Spleen (tissue), 11 donors: ENCODE measurements around the gene PLK1. TPM values are rescaled to one million over a fixed set of nuclear protein-coding genes. Genes with fewer than 3 reads are reported as not detected.

Experiments
- DNase-seq: peaks from one replicate; pipeline ENCODE4 v3.0.0-alpha.2; 2020
- H3K27ac ChIP-seq, 8 donors: fragments of 200-600 bp; sonication (generic) in 7 of 8; 1 replicate in 4 of 8; 2 replicates in 4 of 8; pipeline versions ENCODE4 v1.5.0 to v1.8.0; 2016 to 2021; ENCODE audit warnings: inconsistent platforms in 4 of 8, mild to moderate bottlenecking in 4 of 8, moderate library complexity in 1 of 8
- H3K27me3 ChIP-seq, 7 donors: fragments of 200-600 bp; sonication (generic) in 6 of 7; replicated peaks in 1 of 7; 1 replicate in 4 of 7; 2 replicates in 3 of 7; pipeline versions ENCODE4 v1.5.0 to v1.8.0; 2016 to 2021; ENCODE audit warnings: inconsistent platforms in 3 of 7, mild to moderate bottlenecking in 1 of 7
- H3K36me3 ChIP-seq, 6 donors: fragments of 200-600 bp; sonication (generic) in 5 of 6; 1 replicate in 4 of 6; 2 replicates in 2 of 6; pipeline versions ENCODE4 v1.5.0 to v1.8.0; 2016 to 2021; ENCODE audit warnings: inconsistent platforms in 2 of 6
- H3K4me1 ChIP-seq, 6 donors: fragments of 200-600 bp; sonication (generic) in 5 of 6; 1 replicate in 3 of 6; 2 replicates in 3 of 6; pipeline versions ENCODE4 v1.5.0 to v1.8.0; 2016 to 2021; ENCODE audit warnings: inconsistent platforms in 3 of 6
- H3K4me3 ChIP-seq, 8 donors: fragments of 200-600 bp; sonication (generic) in 7 of 8; 1 replicate in 4 of 8; 2 replicates in 4 of 8; pipeline versions ENCODE4 v1.5.0 to v1.8.0; 2016 to 2021; ENCODE audit warnings: inconsistent platforms in 4 of 8, mild to moderate bottlenecking in 4 of 8, moderate library complexity in 2 of 8
- H3K9me3 ChIP-seq, 8 donors: fragments of 200-600 bp; sonication (generic) in 7 of 8; 1 replicate in 4 of 8; 2 replicates in 4 of 8; pipeline versions ENCODE4 v1.5.0 to v1.8.0; 2016 to 2021; ENCODE audit warnings: inconsistent platforms in 4 of 8
- CTCF ChIP-seq, 11 experiments: fragments of 200-600 bp in 7 of 11; fragments of 450-650 bp in 4 of 11; sonication (generic) in 4 of 11; IDR thresholded peaks in 8 of 11; conservative IDR thresholded peaks in 3 of 11; 1 replicate in 7 of 11; 2 replicates in 4 of 11; pipeline versions ENCODE4 v1.4.0 to v1.8.0; 2016 to 2021; ENCODE audit warnings: antibody characterized with exemption in 11 of 11, inconsistent platforms in 4 of 11, mild to moderate bottlenecking in 1 of 11
- POLR2A ChIP-seq, 3 donors: fragments of 450-650 bp; IDR thresholded peaks; one replicate each; pipeline ENCODE4 v1.5.1; 2017; ENCODE audit warnings: antibody characterized with exemption in 3 of 3, mild to moderate bottlenecking in 1 of 3
- POLR2AphosphoS5 ChIP-seq, 3 donors: sonication (generic); formaldehyde crosslinking; IDR thresholded peaks; one replicate each; pipeline ENCODE4 v1.5.1; 2017; ENCODE audit warnings: antibody characterized with exemption in 3 of 3
- WGBS, 5 donors: extraction: QIAGEN DNeasy Blood & Tissue Kit in 3 of 5; methylation state at CpG; one replicate each; pipeline versions ENCODE4 v1.1.5 to v1.1.7; 2013 to 2018; 5-methylcytosine and 5-hydroxymethylcytosine counted together
- intact Hi-C: fragments of 100-400 bp; cut with DNase I; formaldehyde crosslinking; loops from one replicate; pipeline ENCODE4 v1.15.0; 2023; ENCODE audit warnings: low total_unique reads
- polyA plus RNA-seq, 3 donors: library from polyadenylated mRNA; stranded (reverse); fragments of 200-250 nt; gene quantifications; one replicate each; pipeline ENCODE4 v1.2.1, GENCODE V29; 2013
- total RNA-seq, 7 donors: library from RNA; depleted of rRNA in 3 of 7; stranded (reverse); fragments of >200 nt in 3 of 7; fragmentation: NEBNext Ultra II Directional in 4 of 7; extraction: Animal tissue kit (Norgen Biotek cat#: 25700) in 4 of 7; gene quantifications; one replicate each; pipeline versions ENCODE4 v1.1.0 to v1.2.1, GENCODE V29; 2016 to 2021
- donor health status: healthy with polysubstance abuse.
- donor health status: DM: no; HTN: no; CAD: no; lungs with moderate emphysema.
- donor health status: DM: no; HTN: no; CAD: no.
- donor health status: Bipolar disorder and iron deficiency.
- donor health status: healthy.
- donor health status: DM: no; HTN: no; CAD: no.
- donor health status: DM: yes; HTN: yes; CAD: no.

PLK1 gene
- total and polyA plus RNA-seq, 10 donors, result 2.0 to 19.4 (median 7.2) TPM

GRCh38 chr16:23670137-23670776, 8.4 kb upstream of the PLK1 start:
- WGBS, 5 donors, result 83 to 96% (median 90%) methylated on average over 4 of the region's 4 CpGs
- Histone ChIP-seq H3K4me3 (no peak overlapping the region), H3K4me1 (peaks cover 0 to 7% (median 2%) of the 10 kb centered on the region in 6 donors), H3K27me3 (no peaks in the 10 kb centered on the region), H3K27ac (no peak overlapping the region), H3K9me3 (no peaks in the 10 kb centered on the region), H3K36me3 (peaks cover 5 to 100% (median 53%) of the 10 kb centered on the region in 6 donors)
- TF ChIP-seq POLR2AphosphoS5 (IDR thresholded peaks at IDR 0.05) (no peak), CTCF (IDR thresholded peaks at IDR 0.05 in 8 of 11, conservative IDR thresholded peaks at IDR 0.05 in 3 of 11) (no peak), POLR2A (IDR thresholded peaks at IDR 0.05) (no peak)
- intact Hi-C loops, result no loop called here
- DNase-seq, result no peak

GRCh38 chr16:23673971-23674614, 4.6 kb upstream of the PLK1 start:
- Histone ChIP-seq H3K4me3 (no peak overlapping the region), H3K9me3 (no peaks in the 10 kb centered on the region), H3K36me3 (peaks cover 0 to 77% (median 17%) of the 10 kb centered on the region in 6 donors), H3K27ac (no peak overlapping the region), H3K27me3 (peaks cover 0 to 6% (median 0%) of the 10 kb centered on the region in 7 donors), H3K4me1 (peaks cover 0 to 24% (median 13%) of the 10 kb centered on the region in 6 donors)
- intact Hi-C loops, result no loop called here
- 75 to 96% (median 89%) methylated on average over 8 of the region's 8 CpGs for WGBS, 5 donors
- DNase-seq, result no peak
- TF ChIP-seq POLR2A (IDR thresholded peaks at IDR 0.05) (no peak), POLR2AphosphoS5 (IDR thresholded peaks at IDR 0.05) (no peak), CTCF (IDR thresholded peaks at IDR 0.05 in 8 of 11, conservative IDR thresholded peaks at IDR 0.05 in 3 of 11) (no peak)

GRCh38 chr16:23676924-23677480, 1.7 kb upstream of the PLK1 start:
- intact Hi-C loops, result no loop called here
- H3K4me3 ChIP-seq, result no peak overlapping the region
- DNase-seq, result no peak
- WGBS, 5 donors, result 92 to 100% (median 96%) methylated on average over 2 of the region's 2 CpGs
- H3K27ac ChIP-seq, result no peak overlapping the region
- TF ChIP-seq POLR2AphosphoS5 (IDR thresholded peaks at IDR 0.05) (no peak), POLR2A (IDR thresholded peaks at IDR 0.05) (no peak), CTCF (IDR thresholded peaks at IDR 0.05 in 8 of 11, conservative IDR thresholded peaks at IDR 0.05 in 3 of 11) (no peak)
- peaks cover 0 to 45% (median 19%) of the 10 kb centered on the region in 6 donors for H3K4me1 ChIP-seq
- peaks cover 0 to 13% (median 0%) of the 10 kb centered on the region in 7 donors for H3K27me3 ChIP-seq
- peaks cover 0 to 69% (median 7%) of the 10 kb centered on the region in 6 donors for H3K36me3 ChIP-seq
- no peaks in the 10 kb centered on the region for H3K9me3 ChIP-seq
